HL-60 (cell line): ENCODE measurements around the gene CALB2.

Source experiments
- DNase-seq, 2 experiments: peaks; one replicate each; pipeline ENCODE4 v3.0.0-alpha.2; 2010 to 2020; ENCODE audit warnings: low read depth in 1 of 2, low spot score in 1 of 2
- H3K27ac ChIP-seq: fragments of 250-450 bp; sonication (Bioruptor Pico); replicated peaks from 2 replicates; pipeline ENCODE4 v1.5.1; 2020; ENCODE audit warnings: mild to moderate bottlenecking, moderate library complexity
- H3K27me3 ChIP-seq: fragments of 250-450 bp; sonication (Bioruptor Pico); 2 replicates; pipeline ENCODE4 v1.5.1; 2021; ENCODE audit warnings: mild to moderate bottlenecking, moderate library complexity; ENCODE audit not compliant: insufficient read depth, poor library complexity, severe bottlenecking
- H3K4me3 ChIP-seq: replicated peaks from 2 replicates; pipeline ENCODE4 v1.5.1; 2011; ENCODE audit warnings: mild to moderate bottlenecking, control low read depth, low read length; ENCODE audit not compliant: insufficient read depth
- GABPA ChIP-seq: IDR thresholded peaks from 2 replicates; pipeline ENCODE4 v1.6.1; 2012; ENCODE audit warnings: low read depth
- POLR2AphosphoS5 ChIP-seq: IDR thresholded peaks from 2 replicates; pipeline ENCODE4 v1.6.1; 2012; ENCODE audit warnings: low read depth
- SPI1 ChIP-seq: IDR thresholded peaks from 2 replicates; pipeline ENCODE4 v1.6.1; 2012; ENCODE audit warnings: low read depth, mild to moderate bottlenecking, borderline replicate concordance
- TF ChIP-seq, protein P1 (sequence below): IDR thresholded peaks from one replicate; pipeline ENCODE4 v1.5.1; 2011; ENCODE audit warnings: low read length, control low read depth, inconsistent platforms; ENCODE audit not compliant: insufficient read depth
- TF ChIP-seq, protein P2 (sequence below): IDR thresholded peaks from 2 replicates; pipeline ENCODE4 v1.6.1; 2012; ENCODE audit warnings: low read depth; ENCODE audit not compliant: insufficient replicate concordance

Gene CALB2

DNA sequence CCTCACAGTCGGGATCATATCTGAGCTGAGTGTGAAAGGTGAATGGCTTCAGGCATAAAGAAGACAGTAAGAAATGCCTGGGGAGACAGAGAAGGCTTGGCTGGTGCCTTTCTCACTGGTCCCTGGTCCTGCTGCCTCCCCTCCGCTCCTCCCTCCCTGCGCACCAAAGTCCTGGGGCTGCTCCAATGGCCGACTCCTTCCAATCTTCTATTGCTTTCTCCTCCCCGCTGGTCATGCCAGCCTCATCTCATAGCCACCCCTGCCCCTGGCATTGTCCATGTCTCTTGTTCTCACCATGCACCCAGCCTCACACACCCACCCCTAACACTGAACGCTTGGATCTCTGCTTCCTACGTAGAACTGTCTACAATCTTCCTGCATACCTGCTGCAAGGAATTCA is 65.3 kb downstream of the CALB2 start:
- H3K27ac ChIP-seq = no peak overlapping the region
- H3K27me3 ChIP-seq = peaks cover 21% of the 10 kb centered on the region
- H3K4me3 ChIP-seq = no peak overlapping the region
- DNase-seq = no peak
- TF ChIP-seq, protein P1, sequence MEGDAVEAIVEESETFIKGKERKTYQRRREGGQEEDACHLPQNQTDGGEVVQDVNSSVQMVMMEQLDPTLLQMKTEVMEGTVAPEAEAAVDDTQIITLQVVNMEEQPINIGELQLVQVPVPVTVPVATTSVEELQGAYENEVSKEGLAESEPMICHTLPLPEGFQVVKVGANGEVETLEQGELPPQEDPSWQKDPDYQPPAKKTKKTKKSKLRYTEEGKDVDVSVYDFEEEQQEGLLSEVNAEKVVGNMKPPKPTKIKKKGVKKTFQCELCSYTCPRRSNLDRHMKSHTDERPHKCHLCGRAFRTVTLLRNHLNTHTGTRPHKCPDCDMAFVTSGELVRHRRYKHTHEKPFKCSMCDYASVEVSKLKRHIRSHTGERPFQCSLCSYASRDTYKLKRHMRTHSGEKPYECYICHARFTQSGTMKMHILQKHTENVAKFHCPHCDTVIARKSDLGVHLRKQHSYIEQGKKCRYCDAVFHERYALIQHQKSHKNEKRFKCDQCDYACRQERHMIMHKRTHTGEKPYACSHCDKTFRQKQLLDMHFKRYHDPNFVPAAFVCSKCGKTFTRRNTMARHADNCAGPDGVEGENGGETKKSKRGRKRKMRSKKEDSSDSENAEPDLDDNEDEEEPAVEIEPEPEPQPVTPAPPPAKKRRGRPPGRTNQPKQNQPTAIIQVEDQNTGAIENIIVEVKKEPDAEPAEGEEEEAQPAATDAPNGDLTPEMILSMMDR = no peak
- TF ChIP-seq POLR2AphosphoS5 (no peak), SPI1 (no peak), GABPA (no peak)
- TF ChIP-seq, protein P2, sequence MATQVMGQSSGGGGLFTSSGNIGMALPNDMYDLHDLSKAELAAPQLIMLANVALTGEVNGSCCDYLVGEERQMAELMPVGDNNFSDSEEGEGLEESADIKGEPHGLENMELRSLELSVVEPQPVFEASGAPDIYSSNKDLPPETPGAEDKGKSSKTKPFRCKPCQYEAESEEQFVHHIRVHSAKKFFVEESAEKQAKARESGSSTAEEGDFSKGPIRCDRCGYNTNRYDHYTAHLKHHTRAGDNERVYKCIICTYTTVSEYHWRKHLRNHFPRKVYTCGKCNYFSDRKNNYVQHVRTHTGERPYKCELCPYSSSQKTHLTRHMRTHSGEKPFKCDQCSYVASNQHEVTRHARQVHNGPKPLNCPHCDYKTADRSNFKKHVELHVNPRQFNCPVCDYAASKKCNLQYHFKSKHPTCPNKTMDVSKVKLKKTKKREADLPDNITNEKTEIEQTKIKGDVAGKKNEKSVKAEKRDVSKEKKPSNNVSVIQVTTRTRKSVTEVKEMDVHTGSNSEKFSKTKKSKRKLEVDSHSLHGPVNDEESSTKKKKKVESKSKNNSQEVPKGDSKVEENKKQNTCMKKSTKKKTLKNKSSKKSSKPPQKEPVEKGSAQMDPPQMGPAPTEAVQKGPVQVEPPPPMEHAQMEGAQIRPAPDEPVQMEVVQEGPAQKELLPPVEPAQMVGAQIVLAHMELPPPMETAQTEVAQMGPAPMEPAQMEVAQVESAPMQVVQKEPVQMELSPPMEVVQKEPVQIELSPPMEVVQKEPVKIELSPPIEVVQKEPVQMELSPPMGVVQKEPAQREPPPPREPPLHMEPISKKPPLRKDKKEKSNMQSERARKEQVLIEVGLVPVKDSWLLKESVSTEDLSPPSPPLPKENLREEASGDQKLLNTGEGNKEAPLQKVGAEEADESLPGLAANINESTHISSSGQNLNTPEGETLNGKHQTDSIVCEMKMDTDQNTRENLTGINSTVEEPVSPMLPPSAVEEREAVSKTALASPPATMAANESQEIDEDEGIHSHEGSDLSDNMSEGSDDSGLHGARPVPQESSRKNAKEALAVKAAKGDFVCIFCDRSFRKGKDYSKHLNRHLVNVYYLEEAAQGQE = no peak

DNA sequence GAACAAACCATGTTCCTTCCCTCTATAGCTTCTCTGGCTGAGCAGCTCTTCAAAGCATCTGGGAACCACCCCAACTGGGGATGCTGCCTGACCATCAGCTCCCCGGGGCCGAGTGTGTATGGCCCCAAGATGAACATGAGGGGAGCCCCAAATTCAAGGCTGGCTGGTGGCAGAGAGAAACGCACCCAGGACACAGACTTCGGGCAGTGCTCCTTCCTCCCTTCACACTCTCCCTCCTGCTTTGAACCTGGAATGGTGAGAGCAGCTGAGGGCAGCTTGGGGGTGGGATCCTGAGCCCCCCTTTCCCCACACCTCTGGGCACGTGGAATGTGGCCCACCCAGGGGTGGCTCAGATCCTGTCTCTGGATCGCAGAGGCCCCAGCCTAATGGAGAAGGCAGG is 66.1 kb downstream of the CALB2 start:
- Histone ChIP-seq H3K4me3 (no peak overlapping the region), H3K27me3 (peaks cover 21% of the 10 kb centered on the region), H3K27ac (no peak overlapping the region)
- DNase-seq = no peak
- TF ChIP-seq GABPA = no peak
- no peak for TF ChIP-seq SPI1
- TF ChIP-seq, protein P1 = no peak
- TF ChIP-seq, protein P2 = no peak
- no peak for TF ChIP-seq POLR2AphosphoS5

DNA sequence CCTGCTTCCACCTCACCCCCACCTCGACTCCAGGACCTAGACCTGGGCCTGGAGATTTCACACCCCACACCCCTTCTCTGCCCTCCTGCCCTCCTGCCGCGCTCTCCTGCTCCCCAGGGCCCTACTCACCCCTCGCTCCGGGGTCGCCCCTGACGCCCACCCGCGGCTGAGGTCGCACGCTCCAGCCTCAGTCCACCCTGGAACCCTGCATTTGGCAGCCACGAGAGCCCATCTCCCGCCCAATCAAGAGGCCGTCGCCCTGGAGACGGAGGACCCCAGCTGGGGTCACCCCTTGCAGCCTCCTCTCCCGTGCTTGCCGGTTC is 67.2 kb downstream of the CALB2 start:
- DNase-seq = no peak
- TF ChIP-seq POLR2AphosphoS5 (no peak), GABPA (no peak), SPI1 (no peak)
- TF ChIP-seq, protein P2 = no peak
- TF ChIP-seq, protein P1 = no peak
- Histone ChIP-seq H3K27me3 (peaks cover 21% of the 10 kb centered on the region), H3K4me3 (no peak overlapping the region), H3K27ac (no peak overlapping the region)
